HepG2 (cell line): Measurements from ENCODE around the gene PFN4. TPM values are rescaled to one million over a fixed set of nuclear protein-coding genes. Genes with fewer than 3 reads are reported as not detected.

Experiments used
- AFF4 ChIP-seq: sonication (generic); formaldehyde crosslinking; IDR thresholded peaks from 2 replicates; pipeline ENCODE4 v1.4.0; 2020; ENCODE audit warnings: missing genetic modification reagents
- CCDC6 ChIP-seq: sonication (generic); formaldehyde crosslinking; IDR thresholded peaks from 2 replicates; pipeline ENCODE4 v1.8.1; 2022; ENCODE audit warnings: mild to moderate bottlenecking, missing genetic modification reagents, moderate library complexity
- DNMT3B ChIP-seq: conservative IDR thresholded peaks from 2 replicates; pipeline ENCODE4 v1.6.1; 2016; ENCODE audit warnings: missing biosample characterization, control low read depth
- EZH2 ChIP-seq: conservative IDR thresholded peaks from 2 replicates; pipeline ENCODE4 v1.6.1; 2012; ENCODE audit warnings: mild to moderate bottlenecking, low read depth, low read length, moderate library complexity
- GTF3A ChIP-seq: sonication (generic); formaldehyde crosslinking; conservative IDR thresholded peaks from 2 replicates; pipeline ENCODE4 v1.4.0; 2020; ENCODE audit warnings: mild to moderate bottlenecking, missing genetic modification reagents
- HMG20B ChIP-seq: conservative IDR thresholded peaks from 2 replicates; pipeline ENCODE4 v1.6.1; 2016; ENCODE audit warnings: missing genetic modification reagents, missing compliant biosample characterization
- HOXA5 ChIP-seq: sonication (generic); formaldehyde crosslinking; IDR thresholded peaks from 2 replicates; pipeline ENCODE4 v1.4.0; 2020; ENCODE audit warnings: missing genetic modification reagents
- MAF1 ChIP-seq: sonication (generic); formaldehyde crosslinking; IDR thresholded peaks from 2 replicates; pipeline ENCODE4 v1.5.0; 2020; ENCODE audit warnings: missing genetic modification reagents, borderline replicate concordance
- MAX ChIP-seq: IDR thresholded peaks from 2 replicates; pipeline ENCODE4 v1.6.1; 2012; ENCODE audit warnings: inconsistent platforms
- MED13 ChIP-seq: sonication (generic); formaldehyde crosslinking; IDR thresholded peaks from 2 replicates; pipeline ENCODE4 v1.5.0; 2020; ENCODE audit warnings: missing genetic modification reagents
- ONECUT2 ChIP-seq: sonication (generic); formaldehyde crosslinking; IDR thresholded peaks from 2 replicates; pipeline ENCODE4 v1.4.0; 2020; ENCODE audit warnings: missing genetic modification reagents
- PBX3 ChIP-seq: sonication (generic); formaldehyde crosslinking; IDR thresholded peaks from 2 replicates; pipeline ENCODE4 v1.8.1; 2023; ENCODE audit warnings: missing genetic modification reagents, inconsistent platforms, borderline replicate concordance
- TBP ChIP-seq: sonication (generic); formaldehyde crosslinking; IDR thresholded peaks from 2 replicates; pipeline ENCODE4 v1.5.0; 2020; ENCODE audit warnings: missing genetic modification reagents
- ZBTB39 ChIP-seq: sonication (generic); formaldehyde crosslinking; IDR thresholded peaks from 2 replicates; pipeline ENCODE4 v1.5.0; 2020; ENCODE audit warnings: missing genetic modification reagents
- ZNF207 ChIP-seq: fragments of 450-650 bp; IDR thresholded peaks from 2 replicates; pipeline ENCODE4 v1.6.1; 2016; ENCODE audit warnings: antibody characterized with exemption, borderline replicate concordance
- ZNF44 ChIP-seq: sonication (generic); formaldehyde crosslinking; IDR thresholded peaks from 2 replicates; pipeline ENCODE4 v1.5.1; 2020; ENCODE audit warnings: mild to moderate bottlenecking, missing genetic modification reagents
- ZNF543 ChIP-seq: sonication (generic); formaldehyde crosslinking; IDR thresholded peaks from 2 replicates; pipeline ENCODE4 v1.4.0; 2020; ENCODE audit warnings: mild to moderate bottlenecking, missing genetic modification reagents
- ZNF75D ChIP-seq: sonication (generic); formaldehyde crosslinking; IDR thresholded peaks from 2 replicates; pipeline ENCODE4 v1.8.1; 2023; ENCODE audit warnings: missing genetic modification reagents, mild to moderate bottlenecking, borderline replicate concordance
- polyA plus RNA-seq, 8 experiments: library from polyadenylated mRNA; depleted of rRNA in 3 of 8; stranded (reverse) in 7 of 8; unstranded in 1 of 8; fragments of >200 nt; fragmentation: Illumina TruSeq in 4 of 8; extraction: Trizol in 4 of 8; gene quantifications; 2 replicates each; pipeline versions ENCODE4 v1.2.1 to v1.2.3, GENCODE V29; 2011 to 2016; ENCODE audit warnings: low read depth in 4 of 8, missing spikeins in 1 of 8, mixed read lengths in 1 of 8; ENCODE audit not compliant: insufficient read depth in 1 of 8
- total RNA-seq, 5 experiments: library from RNA; depleted of rRNA; stranded (reverse); fragments of >200 nt; fragmentation: Illumina TruSeq; extraction: Trizol; gene quantifications; 2 replicates each; pipeline ENCODE4 v1.2.3, GENCODE V29; 2016; ENCODE audit warnings: low read depth in 1 of 5

PFN4 gene
- total and polyA plus RNA-seq, 2 of the 13 experiments (the other 11 are each of a cell fraction or from before 2014, with no cell fraction given), result 0.12 to 0.20 TPM

- TF ChIP-seq AFF4 (CRISPR knock-in tag), result no peak
- no peak; the same call in 1 of the 2 replicates for TF ChIP-seq ZNF44 (CRISPR knock-in tag)
- TF ChIP-seq ZNF543 (CRISPR knock-in tag), result peak; percentile 82; the same call in 1 of the 2 replicates
- no peak for TF ChIP-seq MAX
- peak; percentile 36; the same call in 1 of the 2 replicates for TF ChIP-seq MED13 (CRISPR knock-in tag)
- TF ChIP-seq HMG20B (CRISPR knock-in tag), result peak; percentile 19; the same call in 1 of the 2 replicates
- TF ChIP-seq HOXA5 (CRISPR knock-in tag), result 0 out of 2 replicates have a peak, but pooled peaks have one; percentile 37
- no peak for TF ChIP-seq ZNF75D (CRISPR knock-in tag)
- TF ChIP-seq MAF1 (CRISPR knock-in tag), result no peak; the same call in 1 of the 2 replicates
- no peak for TF ChIP-seq PBX3
- TF ChIP-seq EZH2, result no peak
- TF ChIP-seq ZBTB39 (CRISPR knock-in tag), result no peak; the same call in 1 of the 2 replicates
- TF ChIP-seq GTF3A (CRISPR knock-in tag), result no peak; the same call in 1 of the 2 replicates
- TF ChIP-seq TBP (CRISPR knock-in tag), result no peak
- peak; percentile 7; the same call in 1 of the 2 replicates for TF ChIP-seq ONECUT2 (CRISPR knock-in tag)
- peak; percentile 89; the same call in 1 of the 2 replicates for TF ChIP-seq CCDC6
- TF ChIP-seq DNMT3B (CRISPR knock-in tag), result no peak
- TF ChIP-seq ZNF207, result no peak
Observed at GRCh38 chr2:24084386-24085199, 38.5 kb downstream of the PFN4 start, which contains the start of gene TP53I3 (continued).
